ENCODE measurements around the gene ZNF423.

The ZNF423 gene

DNA sequence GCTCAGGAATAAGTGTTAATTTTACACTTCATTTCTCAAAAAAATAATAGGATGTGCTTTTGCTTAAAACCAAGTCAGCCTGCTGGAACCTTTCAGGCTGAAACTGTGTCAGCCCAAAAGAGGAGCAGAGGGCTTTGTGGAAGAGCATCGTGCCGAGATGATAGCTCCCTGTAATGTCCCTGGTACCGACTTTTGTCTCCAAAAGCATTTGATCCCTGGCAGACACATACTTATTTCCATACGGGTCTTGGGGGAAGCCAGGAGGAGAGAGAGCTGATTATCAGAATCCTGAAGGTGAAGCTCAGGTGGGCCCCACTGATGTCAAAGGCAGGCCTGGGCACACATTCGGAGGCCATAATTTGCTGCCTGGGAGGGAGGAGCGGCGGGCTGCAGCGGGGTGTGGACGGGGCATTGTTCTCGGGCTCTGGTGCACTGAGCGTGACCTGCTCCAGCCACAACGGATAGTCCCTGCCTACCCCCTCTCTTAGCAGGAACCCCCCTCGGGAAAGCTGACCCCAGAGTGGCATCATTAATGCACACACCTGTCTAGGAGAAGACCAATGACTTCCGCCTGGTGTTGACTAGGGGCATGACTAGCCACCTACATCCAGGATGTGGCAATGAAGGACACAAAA is 326.4 kb downstream of the ZNF423 start:
- no peak for DNase-seq (ENCODE audit: low spot score)

DNA sequence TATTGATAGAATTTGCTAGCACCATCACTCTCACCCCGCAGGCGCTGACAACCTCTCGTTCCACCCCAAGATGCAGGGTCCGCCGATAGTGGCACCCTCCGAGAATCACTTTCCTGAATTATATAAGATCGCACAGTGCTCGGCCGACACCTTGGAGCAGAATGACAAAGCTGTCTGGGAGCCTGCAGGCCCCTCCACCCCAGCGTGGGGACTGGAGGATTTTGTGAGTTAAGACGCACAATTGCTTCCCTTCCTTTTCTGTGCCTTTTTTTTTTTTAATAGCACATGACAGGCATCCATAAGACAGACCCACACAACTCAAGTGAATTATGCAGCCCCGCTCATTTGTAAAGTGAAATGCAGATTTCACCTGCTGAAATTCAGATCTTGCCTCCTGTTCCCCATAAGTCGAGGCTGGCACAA is 327.0 kb downstream of the ZNF423 start:
- DNase-seq (ENCODE audit: low spot score) = no peak

DNA sequence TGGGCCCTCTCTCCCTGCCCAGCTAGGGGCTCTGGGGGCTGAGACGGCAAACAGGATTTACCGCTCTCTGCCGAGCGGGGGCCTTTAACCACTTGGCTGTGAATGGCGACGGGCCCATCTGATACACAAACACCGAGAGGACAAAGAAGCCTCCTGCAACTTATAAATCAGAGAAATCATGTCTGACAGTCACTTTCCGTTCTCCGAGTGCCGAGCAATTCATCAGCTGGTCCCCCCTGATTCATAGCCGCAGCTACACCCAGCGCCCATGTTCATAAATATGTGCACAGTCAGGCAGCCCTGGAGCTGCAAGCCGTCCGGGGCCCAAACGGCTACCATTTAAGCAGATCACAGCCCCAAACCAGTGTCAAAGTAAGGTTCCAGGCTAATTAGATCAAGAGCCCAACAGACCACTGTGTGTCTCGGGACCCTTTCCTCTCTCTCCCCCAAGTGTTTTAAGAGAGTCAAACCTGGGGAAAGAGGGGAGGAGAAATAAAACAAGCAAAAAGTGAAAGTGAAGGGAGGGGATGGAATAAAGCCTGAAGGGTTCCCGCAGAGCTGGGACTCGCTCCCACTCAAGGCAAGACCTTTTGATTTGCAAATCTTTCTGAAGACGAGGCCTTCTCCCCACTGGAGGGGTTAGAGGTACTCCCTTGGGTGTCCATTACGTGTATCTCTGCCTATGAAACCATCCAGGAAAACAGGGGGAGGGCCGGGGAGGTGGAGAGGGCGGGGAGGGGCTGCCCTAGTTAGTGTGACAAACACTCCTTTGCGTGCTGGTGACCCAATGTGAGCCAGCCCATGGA is 327.6 kb downstream of the ZNF423 start:
- DNase-seq (ENCODE audit: low spot score) = no peak

DNA sequence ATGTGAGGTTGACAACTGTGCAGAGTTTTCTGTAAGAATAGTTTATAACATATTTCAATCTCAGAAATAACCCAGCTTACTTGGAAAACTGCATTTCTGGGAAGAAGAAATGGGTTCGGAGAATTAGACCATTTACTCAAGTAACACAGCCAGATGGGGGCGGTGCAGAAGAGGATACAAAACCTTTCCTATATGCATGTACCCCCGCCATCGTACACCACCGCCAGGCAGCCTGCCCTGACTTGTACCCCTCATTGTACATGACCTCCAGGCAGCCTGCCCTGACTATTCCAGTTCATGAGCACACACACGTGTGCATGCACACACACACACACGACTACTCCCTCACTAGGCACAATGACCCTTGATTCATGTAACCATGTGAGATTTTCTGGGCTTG is 328.3 kb downstream of the ZNF423 start:
- DNase-seq (ENCODE audit: low spot score) = no peak

DNA sequence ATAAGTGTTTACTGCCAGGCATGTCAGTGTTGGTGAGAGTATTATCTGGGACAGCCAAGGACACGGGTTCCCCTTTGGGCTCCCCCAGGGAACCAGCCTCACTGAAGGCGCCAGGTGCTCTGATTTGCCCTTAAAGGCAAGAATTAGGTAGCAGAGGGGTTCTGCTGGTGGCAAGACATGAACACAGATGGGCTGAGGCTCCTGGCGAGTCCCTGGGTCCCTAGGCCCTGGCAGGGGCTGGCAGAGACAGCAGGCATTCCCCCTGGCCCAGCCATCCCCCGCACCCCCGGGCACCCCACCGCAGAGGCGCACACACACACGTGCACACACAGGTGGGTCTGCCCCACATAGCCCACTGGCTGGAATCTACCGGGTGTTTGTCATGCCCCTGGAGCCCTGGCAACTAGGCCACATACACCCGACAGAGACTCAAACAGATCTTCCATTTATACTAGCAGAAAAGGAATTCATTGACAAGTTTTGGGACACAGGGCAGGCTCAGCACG is 329.0 kb downstream of the ZNF423 start:
- no peak for DNase-seq (ENCODE audit: low spot score)

DNA sequence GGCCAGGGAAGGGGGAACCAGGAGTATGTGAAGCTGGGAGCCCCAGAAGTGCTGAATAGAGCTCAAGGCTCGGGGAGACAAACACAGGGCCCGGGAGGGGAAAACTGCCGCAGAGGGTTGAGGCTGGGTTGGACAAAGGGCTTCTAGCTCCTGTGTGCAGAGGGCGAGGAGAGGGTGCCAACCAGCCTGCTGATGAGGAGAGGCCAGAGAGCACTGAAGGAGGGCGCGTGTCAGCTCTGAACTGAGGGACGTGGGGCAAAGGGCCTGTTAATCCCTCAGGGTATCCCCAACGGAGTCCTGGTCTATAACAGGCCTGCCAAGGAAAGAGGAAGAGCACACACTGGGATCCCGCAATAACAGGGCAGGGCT is 331.0 kb downstream of the ZNF423 start:
- no peak for DNase-seq (ENCODE audit: low spot score)

DNA sequence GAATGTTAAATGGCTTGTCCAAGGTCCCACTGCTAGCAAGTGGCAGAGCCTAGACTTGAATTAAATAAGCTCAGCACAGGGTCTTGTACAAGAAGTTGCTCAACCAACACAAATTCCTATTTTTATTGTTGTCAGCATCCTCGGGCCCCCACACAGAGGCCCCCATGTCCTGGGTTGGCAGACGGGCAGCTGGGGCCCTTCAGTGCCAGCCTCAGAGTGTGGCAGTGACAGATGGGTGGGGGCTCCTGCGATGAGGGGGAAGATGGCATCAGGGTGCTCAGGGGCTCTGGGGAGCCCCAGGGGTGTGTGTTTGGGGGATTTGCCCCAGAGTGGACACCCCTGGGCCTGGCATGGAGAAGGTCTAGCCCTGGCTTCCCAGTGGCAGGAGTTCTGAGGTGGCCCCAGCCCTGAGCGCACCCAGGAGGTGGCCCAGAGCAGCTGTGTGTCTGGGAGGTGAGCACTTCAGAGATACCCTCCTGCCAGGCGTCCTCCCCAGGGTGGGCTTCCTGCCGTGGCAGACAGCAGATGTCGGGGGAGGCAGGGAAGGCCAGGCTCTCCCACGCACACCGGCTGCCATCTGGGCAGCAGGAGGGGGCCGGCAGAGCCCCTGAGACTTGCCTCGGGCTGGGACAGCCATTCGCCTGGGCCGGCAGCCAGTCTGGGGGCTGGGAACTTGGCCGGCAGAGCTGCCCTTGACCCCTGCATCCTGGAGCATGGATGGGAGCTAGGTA is 331.5 kb downstream of the ZNF423 start:
- no peak for DNase-seq (ENCODE audit: low spot score)

DNA sequence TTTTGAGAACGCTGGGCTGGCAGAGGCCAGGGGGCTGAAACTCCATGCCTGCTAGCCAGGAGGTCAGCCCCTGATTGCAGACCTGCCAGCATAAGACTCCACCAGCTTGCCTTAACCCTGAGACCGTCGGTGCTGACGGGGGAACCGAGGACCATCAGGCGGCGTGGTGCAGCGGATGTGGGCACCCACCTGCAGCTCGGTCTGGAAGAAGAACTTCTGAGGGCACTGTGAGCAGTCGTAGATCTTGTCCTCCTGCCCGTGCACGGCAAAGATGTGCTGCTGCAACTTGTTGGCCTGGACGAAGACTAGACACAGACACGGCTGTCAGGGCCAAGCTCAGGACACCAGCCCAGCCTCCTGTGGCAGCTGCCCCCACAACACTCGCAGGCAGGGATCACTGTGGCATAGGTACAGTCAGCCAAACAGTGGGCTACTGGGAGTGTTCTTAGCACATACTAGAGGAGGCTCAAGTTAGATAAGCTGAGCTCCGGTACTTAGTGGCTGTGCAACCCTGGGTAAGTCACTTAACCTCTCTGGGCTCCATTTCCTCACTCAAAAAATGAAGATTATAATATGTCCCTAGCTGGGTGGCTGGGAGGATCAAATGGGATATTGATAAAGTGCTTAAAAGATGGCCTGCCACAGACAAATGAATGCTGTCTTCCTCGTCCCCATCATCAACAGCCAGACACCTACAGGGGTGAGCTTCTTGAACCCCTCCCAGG is 332.3 kb downstream of the ZNF423 start:
- DNase-seq (ENCODE audit: low spot score) = no peak

DNA sequence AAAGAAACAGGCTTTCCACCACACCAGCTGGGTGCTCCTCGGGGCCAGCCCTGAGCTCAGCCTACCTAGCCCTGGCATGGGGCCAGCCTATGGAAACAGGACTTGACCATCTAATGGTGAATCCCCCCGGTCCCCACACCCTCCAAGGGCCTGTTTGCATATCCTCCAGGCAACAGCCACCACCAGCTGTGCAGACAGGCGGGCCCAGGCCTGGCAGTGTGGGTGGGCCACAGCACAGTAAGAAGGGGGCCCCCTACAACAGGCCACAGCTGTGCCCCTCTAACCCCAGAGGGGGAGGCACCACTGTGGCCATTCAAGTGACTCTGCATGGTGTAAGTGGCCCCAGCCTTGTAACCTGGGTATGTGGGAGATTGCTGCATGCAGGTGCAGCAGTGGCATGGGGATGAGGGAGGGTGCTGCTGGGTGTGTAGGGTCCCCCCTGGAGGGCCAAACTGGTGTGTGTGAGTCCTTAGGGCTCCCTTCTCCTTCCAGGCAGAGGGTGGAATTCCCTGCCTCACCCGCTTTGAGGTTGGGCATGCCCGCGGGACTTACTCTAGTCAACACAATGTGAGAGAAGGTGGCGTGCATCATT is 334.1 kb downstream of the ZNF423 start:
- no peak for DNase-seq (ENCODE audit: low spot score)

DNA sequence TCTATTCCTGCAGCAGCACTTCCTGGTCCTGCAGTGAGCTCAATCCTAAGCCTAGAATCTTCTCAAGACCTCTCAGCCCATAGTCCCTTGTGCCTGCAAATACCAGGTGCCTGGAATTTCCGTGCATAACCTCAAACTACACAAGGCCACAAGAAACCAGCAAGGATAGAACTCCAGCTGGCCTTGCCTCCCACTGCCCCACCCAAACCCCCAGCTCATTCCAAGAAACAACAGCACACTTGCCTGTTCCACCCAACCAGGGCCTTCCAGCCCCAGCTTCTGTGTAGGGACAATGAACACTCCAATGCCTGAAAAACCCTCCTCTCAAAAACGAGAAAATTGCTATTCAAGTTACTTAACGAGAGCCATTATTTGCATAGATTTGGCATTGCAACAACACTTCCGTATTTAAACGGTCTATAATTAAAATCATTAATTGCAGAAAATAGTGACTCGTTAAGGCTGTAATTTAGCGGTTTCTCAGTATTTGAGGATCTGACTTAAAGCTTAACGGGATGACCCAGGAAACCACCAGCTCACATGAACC is 335.3 kb downstream of the ZNF423 start:
- DNase-seq (ENCODE audit: low spot score) = no peak

DNA sequence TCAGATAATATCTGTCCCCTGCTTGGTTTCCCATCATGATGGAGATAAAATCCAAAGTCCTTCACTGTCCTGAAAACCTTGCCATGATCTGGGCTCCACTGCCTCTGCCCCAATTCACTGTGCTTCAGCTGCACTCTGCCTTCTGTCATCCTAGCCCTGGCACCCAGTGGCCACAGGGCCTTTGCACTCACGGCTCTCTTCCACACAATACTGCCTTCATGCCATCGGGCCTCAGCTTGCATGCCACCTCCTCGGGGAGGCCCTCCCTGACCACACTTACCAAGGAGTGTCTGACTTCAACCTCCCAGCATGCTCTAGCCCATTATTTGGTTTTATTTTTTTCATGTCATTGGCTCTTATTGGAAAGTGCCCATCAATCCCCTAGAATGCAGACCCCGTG is 336.2 kb downstream of the ZNF423 start:
- DNase-seq (ENCODE audit: low spot score) = no peak

DNA sequence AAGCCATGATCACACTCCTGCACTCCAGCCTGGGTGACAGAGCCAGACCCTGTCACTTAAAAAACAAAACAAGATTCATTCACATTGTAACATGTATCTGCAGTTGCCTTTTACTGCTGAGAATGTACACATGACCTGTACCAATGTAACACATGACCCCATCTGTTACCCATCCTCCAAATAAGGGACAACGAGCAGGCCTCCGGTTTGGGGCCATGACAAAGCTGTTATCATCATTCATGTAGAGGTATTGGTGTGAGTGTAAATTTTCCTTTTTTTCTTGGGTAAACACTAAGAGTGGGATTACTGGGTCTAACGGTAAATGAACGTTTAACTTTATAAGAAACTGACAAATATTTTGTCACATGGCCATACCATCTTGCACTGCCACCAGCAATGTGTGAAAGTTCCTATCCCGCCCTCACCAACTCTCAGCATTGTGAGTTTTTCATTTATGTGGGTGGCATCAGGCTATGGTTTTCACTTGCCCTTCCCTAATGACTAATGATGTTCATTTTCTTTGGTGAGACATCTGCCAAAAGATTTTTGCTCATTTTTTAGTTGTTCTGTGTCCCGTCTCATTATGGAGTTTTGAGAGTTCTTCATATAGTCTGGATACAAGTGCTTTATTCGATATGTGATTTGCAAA is 336.8 kb downstream of the ZNF423 start:
- DNase-seq (ENCODE audit: low spot score) = no peak

DNA sequence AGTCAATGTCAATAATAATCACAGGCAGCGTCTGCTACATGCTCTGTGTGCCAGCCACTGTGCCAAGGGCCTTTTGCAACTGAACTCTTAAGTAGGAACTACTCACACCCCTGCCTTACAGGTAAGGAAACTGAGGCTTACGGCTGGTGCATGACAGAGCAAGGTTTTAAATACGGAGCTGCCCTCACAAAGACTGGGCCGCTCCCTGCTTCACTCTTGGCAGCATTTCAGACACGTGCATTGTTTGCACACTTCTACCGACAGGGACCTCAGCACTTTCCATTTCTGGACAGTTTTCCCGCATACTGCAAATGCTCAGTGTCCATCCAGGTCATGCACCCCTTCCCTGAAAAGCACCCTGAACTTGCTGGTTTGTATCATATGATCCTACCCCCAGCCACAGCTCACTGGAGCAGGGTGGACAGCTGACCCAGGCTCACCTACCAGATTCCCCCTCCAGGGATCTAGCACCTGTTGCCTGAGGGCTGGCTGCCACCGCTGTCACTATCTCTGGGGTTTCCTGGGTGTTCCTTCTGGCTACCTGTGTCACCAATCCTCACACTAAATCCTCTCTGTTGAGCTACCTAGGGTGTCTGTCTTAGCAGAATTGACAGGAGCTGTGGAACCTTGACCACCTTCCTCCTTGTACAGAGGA is 339.4 kb downstream of the ZNF423 start:
- no peak for DNase-seq (ENCODE audit: low spot score)

DNA sequence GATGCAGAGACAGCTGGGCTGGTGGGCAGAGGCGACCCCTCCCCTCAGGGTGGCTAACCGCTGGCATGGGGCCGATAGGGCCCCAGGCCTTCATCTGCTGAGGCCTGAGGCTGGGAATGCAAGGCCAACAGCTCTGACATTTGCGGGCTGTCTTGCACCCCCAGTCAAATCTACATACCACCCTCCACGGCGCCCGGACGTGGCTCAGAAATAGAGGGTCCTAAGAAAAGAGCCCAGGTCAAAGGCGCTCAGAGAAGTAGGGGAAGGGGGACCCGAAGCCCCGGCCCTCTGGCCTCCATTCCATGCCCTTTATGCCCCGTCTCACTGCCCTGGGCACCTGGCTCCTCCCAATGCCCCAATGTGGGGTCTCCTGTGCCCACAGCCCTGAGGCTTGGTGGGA is 340.1 kb downstream of the ZNF423 start:
- DNase-seq (ENCODE audit: low spot score) = no peak

DNA sequence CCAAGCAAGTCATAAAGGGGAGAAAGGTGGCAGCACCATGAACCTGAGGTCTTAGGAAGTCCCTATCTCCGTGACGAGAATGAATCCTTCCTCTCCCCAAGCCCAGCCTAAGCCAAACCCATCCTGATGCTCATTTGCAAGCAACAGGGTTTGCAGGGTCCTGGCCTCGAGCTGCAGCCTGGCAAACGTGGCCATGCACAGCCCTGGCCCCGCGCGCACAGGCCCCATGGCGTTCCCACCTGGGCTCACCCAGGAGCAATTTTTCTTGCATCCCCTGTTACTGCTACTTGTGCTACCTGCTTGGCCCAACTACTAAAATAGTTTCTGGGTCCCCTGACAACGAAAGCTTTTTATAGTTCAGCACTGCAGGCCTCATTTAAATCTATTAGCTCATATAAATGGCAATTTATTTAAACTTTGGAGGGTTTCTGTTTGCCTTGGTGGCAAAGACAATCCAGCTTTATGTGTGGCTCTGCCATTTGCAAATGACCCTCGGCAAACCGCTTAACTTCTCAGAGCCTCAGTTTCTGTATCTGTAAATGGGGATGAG is 340.8 kb downstream of the ZNF423 start:
- DNase-seq (ENCODE audit: low spot score) = no peak

DNA sequence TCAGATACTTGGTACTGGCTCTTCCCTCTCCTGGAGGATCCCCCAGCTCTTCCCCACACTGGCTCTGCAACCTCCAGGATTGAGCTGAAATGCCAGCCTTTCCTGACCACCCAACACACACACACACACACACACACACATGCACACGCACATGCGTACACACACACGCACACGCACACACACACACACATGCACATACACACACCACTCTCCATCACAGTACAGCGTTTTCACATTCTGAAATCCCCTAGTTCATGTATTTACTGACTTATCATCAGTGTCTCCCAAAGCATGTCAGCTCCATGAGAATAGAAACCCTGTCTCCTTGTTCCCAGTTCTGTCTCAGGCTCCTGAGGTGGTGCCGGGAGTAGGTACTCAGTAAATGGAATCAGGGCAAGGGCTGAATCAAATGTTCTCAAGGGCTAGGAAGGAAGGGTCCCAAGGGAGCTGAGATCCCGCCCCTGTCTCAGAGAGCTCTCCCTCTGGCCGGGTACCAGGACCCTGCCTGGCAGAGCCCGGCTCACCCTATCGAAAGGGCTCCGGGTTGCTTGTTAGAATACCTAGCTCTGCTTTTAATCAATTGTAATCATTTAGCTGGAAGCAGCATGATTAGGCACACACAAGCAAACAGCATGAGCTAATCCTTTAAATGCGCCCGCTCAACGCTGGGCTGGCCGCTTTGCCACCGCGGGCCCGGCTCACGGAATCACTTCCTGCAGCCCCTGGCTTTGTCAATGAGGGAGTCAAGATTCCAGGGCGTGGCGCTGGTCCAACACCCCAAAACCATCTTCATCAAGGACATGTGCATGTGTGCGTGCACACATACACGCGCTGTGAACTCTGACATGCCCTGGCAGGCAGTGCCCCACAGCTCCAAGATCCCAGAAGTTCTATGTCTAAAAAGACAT is 341.6 kb downstream of the ZNF423 start:
- no peak for DNase-seq (ENCODE audit: low spot score)

DNA sequence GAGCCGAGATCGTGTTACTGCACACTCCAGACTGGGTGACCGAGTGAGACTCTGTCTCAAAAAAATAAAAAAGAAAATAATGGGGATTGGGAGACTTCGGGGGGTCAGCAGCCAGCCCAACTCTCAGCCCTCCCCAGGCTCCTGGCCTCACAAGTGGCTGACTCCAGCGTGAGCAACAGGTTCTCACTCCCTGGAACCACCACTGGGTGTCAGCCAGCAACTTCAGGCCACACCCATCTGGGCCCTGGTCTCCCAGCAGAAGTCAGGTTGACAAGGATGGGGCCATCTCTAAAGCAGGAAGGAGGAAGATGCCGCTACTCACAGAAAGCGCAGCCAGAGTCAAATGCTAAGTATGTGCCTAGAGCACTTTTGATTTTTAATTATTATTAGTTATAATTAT is 342.9 kb downstream of the ZNF423 start:
- DNase-seq (ENCODE audit: low spot score) = no peak

DNA sequence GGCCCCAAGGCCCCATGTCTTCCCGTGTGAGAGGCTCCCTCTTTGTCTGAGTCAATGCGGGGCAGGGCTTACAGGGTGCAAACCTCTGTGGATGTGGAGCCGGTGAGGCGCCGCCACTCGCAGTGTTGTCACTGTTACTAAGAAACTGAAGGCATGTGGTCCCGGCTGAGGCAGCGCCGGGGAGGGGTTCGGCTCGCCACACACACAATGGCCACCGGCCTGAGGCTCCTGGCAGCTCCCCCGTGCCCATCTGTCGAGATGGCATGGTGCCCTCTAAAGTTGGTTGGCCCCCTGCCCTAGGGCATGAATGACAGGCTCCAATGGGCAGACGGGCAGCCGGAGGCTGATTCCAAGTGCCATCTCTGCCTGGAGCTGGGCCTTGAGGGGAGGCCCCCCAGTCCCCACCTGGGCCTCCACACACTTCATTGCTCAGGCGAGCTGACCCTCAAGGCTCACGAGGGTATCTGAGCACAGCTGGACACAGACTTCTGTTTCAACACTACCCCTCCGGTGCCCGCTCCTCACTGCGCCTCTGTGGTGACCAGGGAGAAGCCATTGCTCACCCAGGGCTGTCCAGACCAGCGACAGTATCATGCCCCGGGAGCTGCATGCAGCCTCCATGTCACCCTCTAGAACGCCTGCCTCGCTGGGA is 345.1 kb downstream of the ZNF423 start:
- no peak for DNase-seq (ENCODE audit: low spot score)

DNA sequence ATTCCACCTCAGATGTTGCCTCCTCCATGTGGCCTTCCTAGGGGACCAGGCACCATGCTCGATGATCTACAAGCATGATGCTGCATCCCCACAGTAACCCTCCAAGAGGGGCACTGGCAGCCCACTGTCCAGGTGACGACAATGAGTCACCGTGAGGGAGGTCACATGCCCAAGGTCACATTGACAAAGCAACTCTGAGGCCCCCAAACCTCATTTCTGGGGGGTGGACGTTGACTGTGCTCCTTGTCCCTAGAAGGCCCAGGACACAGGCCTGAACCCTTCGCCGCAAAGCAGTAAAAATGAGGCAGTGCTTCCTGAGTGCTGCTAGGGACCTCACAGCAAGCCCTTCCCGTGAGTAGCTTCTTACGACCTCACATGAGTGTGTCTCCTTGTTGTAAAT is 345.8 kb downstream of the ZNF423 start:
- DNase-seq (ENCODE audit: low spot score) = no peak

Data from activated CD4-positive, alpha-beta T cell treated with anti-CD3 and anti-CD28 coated beads, Interleukin-2, Interleukin-4, amounts not matched to agents 100 ng/mL and 50 ng/mL, durations not matched to agents 16 hours and 8 hours (primary cell).